HG02870 (cell line): Measurements from ENCODE around the gene TRIM63.
"Not testable (repeated sequence)": the region's sequence is repeated elsewhere in the genome, so short reads cannot be mapped to it uniquely, and the experiment has no call there.

Experiments
- ATAC-seq: cut with Tn5 transposase; IDR thresholded peaks from one replicate; pipeline ENCODE4 v1.9.1; 2021; ENCODE audit warnings: mild to moderate bottlenecking, moderate library complexity; ENCODE audit not compliant: unreplicated experiment

Gene TRIM63

GRCh38 chr1:26067432-26067911, at the start of gene TRIM63:
TSS of gene TRIM63 (minus strand) at chr1:26067630. CDS start at chr1:26067494, 136 bp downstream.
- ATAC-seq = no peak

GRCh38 chr1:26114165-26114927, 46.9 kb upstream of the TRIM63 start:
- ATAC-seq = no peak

GRCh38 chr1:26112407-26112775, 45.0 kb upstream of the TRIM63 start:
- peak; percentile 4 for ATAC-seq

- ATAC-seq = peak; percentile 61
These were observed 44.3 kb upstream of the TRIM63 start, which contains the start of gene PDIK1L for GRCh38 chr1:26111530-26112406. TSS of gene PDIK1L (plus strand) at chr1:26111824. CDS start at chr1:26114309, 2,485 bp downstream.

- peak; percentile 34 for ATAC-seq
These were observed 43.5 kb upstream of the TRIM63 start for GRCh38 chr1:26110731-26111529.

GRCh38 chr1:26109229-26110164, 42.1 kb upstream of the TRIM63 start:
- no peak for ATAC-seq

GRCh38 chr1:26105226-26105548, 37.8 kb upstream of the TRIM63 start:
- ATAC-seq = not testable (repeated sequence)

GRCh38 chr1:26102526-26102925, 35.1 kb upstream of the TRIM63 start:
- no peak for ATAC-seq

- ATAC-seq = no peak
These were observed 34.7 kb upstream of the TRIM63 start for GRCh38 chr1:26102119-26102518.

GRCh38 chr1:26100204-26100603, 32.8 kb upstream of the TRIM63 start:
- ATAC-seq = not testable (repeated sequence)

- ATAC-seq = no peak
These were observed 32.4 kb upstream of the TRIM63 start for GRCh38 chr1:26099780-26100179.

- no peak for ATAC-seq
These were observed 31.2 kb upstream of the TRIM63 start for GRCh38 chr1:26098602-26099001.

GRCh38 chr1:26097696-26098095, 30.3 kb upstream of the TRIM63 start:
- no peak for ATAC-seq

- ATAC-seq = no peak
These were observed 29.0 kb upstream of the TRIM63 start for GRCh38 chr1:26096471-26096870.

- no peak for ATAC-seq
These were observed 27.4 kb upstream of the TRIM63 start for GRCh38 chr1:26094677-26095383.

- ATAC-seq = no peak
These were observed 26.7 kb upstream of the TRIM63 start for GRCh38 chr1:26094076-26094669.

GRCh38 chr1:26093569-26093968, 26.1 kb upstream of the TRIM63 start:
- ATAC-seq = not testable (repeated sequence)

- ATAC-seq = no peak
These were observed 25.0 kb upstream of the TRIM63 start for GRCh38 chr1:26092422-26092821.

GRCh38 chr1:26090893-26091292, 23.5 kb upstream of the TRIM63 start:
- ATAC-seq = no peak
